Measurements from ENCODE around the gene AS3MT.

AS3MT gene

DNA sequence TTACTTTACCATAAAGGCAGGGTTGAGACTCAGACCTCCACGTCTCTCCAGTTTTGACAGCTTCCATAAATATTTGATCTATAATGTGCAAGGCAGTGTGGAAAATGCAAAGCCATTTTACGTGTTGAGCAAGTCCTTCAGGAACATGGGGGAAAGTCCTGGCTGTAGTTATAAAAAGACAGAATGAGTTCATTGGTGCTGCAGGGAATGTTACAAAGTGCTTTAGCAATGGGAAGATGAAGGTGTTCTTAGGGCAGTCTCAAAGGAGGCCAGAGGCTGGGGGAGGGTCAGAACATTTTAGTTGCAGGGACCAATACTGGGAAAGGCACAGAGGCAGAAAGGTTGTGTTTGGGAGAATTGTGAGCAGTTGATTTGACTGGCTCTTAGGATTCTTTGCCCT, 76.7 kb downstream of the AS3MT start:
- H3K9ac ChIP-seq (ENCODE audit: low read length) = no peak overlapping the region
- no peak overlapping the region for H3K27ac ChIP-seq (ENCODE audit: low read length)
- no peaks in the 10 kb centered on the region for H3K36me3 ChIP-seq (replicated peaks; ENCODE audit: low read depth, low read length)
- H3K27me3 ChIP-seq (ENCODE audit: low read depth, low read length) = no peaks in the 10 kb centered on the region
- no peaks in the 10 kb centered on the region for H3K79me2 ChIP-seq (ENCODE audit: low read length)
- H3K4me3 ChIP-seq (ENCODE audit: low read length) = no peak overlapping the region
- no peak overlapping the region for H3K4me2 ChIP-seq (ENCODE audit: low read length)
- H3K9me3 ChIP-seq (ENCODE audit: insufficient read depth, low read length) = no peaks in the 10 kb centered on the region
- no peak overlapping the region for H2AFZ ChIP-seq (ENCODE audit: low read depth, low read length)
- H3K4me1 ChIP-seq (ENCODE audit: low read length) = no peaks in the 10 kb centered on the region
- TF ChIP-seq, protein P1, sequence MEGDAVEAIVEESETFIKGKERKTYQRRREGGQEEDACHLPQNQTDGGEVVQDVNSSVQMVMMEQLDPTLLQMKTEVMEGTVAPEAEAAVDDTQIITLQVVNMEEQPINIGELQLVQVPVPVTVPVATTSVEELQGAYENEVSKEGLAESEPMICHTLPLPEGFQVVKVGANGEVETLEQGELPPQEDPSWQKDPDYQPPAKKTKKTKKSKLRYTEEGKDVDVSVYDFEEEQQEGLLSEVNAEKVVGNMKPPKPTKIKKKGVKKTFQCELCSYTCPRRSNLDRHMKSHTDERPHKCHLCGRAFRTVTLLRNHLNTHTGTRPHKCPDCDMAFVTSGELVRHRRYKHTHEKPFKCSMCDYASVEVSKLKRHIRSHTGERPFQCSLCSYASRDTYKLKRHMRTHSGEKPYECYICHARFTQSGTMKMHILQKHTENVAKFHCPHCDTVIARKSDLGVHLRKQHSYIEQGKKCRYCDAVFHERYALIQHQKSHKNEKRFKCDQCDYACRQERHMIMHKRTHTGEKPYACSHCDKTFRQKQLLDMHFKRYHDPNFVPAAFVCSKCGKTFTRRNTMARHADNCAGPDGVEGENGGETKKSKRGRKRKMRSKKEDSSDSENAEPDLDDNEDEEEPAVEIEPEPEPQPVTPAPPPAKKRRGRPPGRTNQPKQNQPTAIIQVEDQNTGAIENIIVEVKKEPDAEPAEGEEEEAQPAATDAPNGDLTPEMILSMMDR (IDR thresholded peaks at IDR 0.05; ENCODE audit: low read depth, low read length) = no peak
- TF ChIP-seq EZH2phosphoT487 (IDR thresholded peaks at IDR 0.05; ENCODE audit: low read depth) = no peak
- no peaks in the 10 kb centered on the region for H4K20me1 ChIP-seq (ENCODE audit: insufficient read depth, low read length)

DNA sequence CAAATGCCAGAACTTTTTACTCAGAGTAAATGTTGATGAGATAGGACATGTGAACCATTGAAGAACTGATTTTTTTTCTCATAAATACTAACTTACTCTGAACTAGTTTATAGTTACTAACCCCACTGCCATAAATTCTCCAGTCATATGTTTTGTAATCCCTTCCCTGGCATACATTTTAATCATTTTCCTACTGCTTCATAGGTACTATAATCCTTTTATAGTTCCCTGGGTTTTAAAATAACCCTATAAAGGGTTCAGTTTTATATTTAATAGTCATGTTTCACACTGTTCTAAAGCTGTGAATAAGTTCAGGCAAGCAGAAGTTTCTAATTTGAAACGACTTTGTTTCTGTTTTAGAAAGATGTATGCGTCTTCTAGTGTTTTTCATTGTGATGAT, 77.7 kb downstream of the AS3MT start:
- H2AFZ ChIP-seq (ENCODE audit: low read depth, low read length) = no peak overlapping the region
- H3K27ac ChIP-seq (ENCODE audit: low read length) = no peak overlapping the region
- no peaks in the 10 kb centered on the region for H4K20me1 ChIP-seq (ENCODE audit: insufficient read depth, low read length)
- no peaks in the 10 kb centered on the region for H3K79me2 ChIP-seq (ENCODE audit: low read length)
- no peaks in the 10 kb centered on the region for H3K36me3 ChIP-seq (replicated peaks; ENCODE audit: low read depth, low read length)
- no peak overlapping the region for H3K9ac ChIP-seq (ENCODE audit: low read length)
- TF ChIP-seq, protein P1 (IDR thresholded peaks at IDR 0.05; ENCODE audit: low read depth, low read length) = no peak
- TF ChIP-seq EZH2phosphoT487 (IDR thresholded peaks at IDR 0.05; ENCODE audit: low read depth) = no peak
- H3K9me3 ChIP-seq (ENCODE audit: insufficient read depth, low read length) = no peaks in the 10 kb centered on the region
- no peak overlapping the region for H3K4me2 ChIP-seq (ENCODE audit: low read length)
- no peak overlapping the region for H3K4me3 ChIP-seq (ENCODE audit: low read length)
- no peaks in the 10 kb centered on the region for H3K27me3 ChIP-seq (ENCODE audit: low read depth, low read length)
- no peaks in the 10 kb centered on the region for H3K4me1 ChIP-seq (ENCODE audit: low read length)

DNA sequence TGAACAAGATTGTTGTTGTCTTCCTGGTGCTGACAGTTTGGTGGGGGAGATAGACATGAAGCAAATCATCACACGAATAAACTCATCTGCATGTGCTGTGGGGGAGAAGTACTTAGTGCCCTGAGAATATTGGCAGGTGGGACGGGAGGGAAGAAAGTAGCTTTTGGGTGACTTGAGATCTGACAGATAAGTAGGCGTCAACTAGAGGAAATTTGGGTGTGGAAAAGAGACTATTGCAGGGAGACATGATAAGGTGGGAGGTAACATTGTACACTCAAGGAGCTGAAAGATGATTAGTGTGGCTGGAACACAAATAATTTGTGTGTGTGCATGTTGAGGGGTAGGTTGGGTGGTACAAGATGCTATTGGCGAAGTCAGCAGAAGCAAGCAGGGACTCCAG, 78.9 kb downstream of the AS3MT start:
- Histone ChIP-seq H3K4me1 (ENCODE audit: low read length) (no peaks in the 10 kb centered on the region), H3K36me3 (replicated peaks; ENCODE audit: low read depth, low read length) (no peaks in the 10 kb centered on the region), H3K27ac (ENCODE audit: low read length) (no peak overlapping the region), H3K9me3 (ENCODE audit: insufficient read depth, low read length) (no peaks in the 10 kb centered on the region), H3K27me3 (ENCODE audit: low read depth, low read length) (no peaks in the 10 kb centered on the region), H3K4me2 (ENCODE audit: low read length) (no peak overlapping the region), H4K20me1 (ENCODE audit: insufficient read depth, low read length) (no peaks in the 10 kb centered on the region), H3K9ac (ENCODE audit: low read length) (no peak overlapping the region), H3K4me3 (ENCODE audit: low read length) (no peak overlapping the region), H2AFZ (ENCODE audit: low read depth, low read length) (no peak overlapping the region), H3K79me2 (ENCODE audit: low read length) (no peaks in the 10 kb centered on the region)
- TF ChIP-seq EZH2phosphoT487 (IDR thresholded peaks at IDR 0.05; ENCODE audit: low read depth) = no peak
- TF ChIP-seq, protein P1 (IDR thresholded peaks at IDR 0.05; ENCODE audit: low read depth, low read length) = no peak

GRCh38 chr10:102948786-102949185, 79.5 kb downstream of the AS3MT start:
- Histone ChIP-seq H3K9me3 (ENCODE audit: insufficient read depth, low read length) (no peaks in the 10 kb centered on the region), H3K9ac (ENCODE audit: low read length) (no peak overlapping the region), H3K27ac (ENCODE audit: low read length) (no peak overlapping the region), H3K79me2 (ENCODE audit: low read length) (no peaks in the 10 kb centered on the region), H4K20me1 (ENCODE audit: insufficient read depth, low read length) (no peaks in the 10 kb centered on the region), H3K4me2 (ENCODE audit: low read length) (no peak overlapping the region), H3K4me3 (ENCODE audit: low read length) (no peak overlapping the region), H3K27me3 (ENCODE audit: low read depth, low read length) (no peaks in the 10 kb centered on the region), H3K4me1 (ENCODE audit: low read length) (no peaks in the 10 kb centered on the region), H3K36me3 (replicated peaks; ENCODE audit: low read depth, low read length) (no peaks in the 10 kb centered on the region), H2AFZ (ENCODE audit: low read depth, low read length) (no peak overlapping the region)
- TF ChIP-seq, protein P1 (IDR thresholded peaks at IDR 0.05; ENCODE audit: low read depth, low read length) = no peak
- TF ChIP-seq EZH2phosphoT487 (IDR thresholded peaks at IDR 0.05; ENCODE audit: low read depth) = no peak
